Nephron (organoid): ENCODE data around the gene TXNIP.
A peak's percentile ranks its signal among the peaks of the same experiment; 100 is the strongest.

Source experiments
- H3K27ac Mint-ChIP-seq, 3 experiments: 2 replicates each; pipeline ENCODE4 v1.8.0; 2020; ENCODE audit warnings: mixed read lengths in 3 of 3, mild to moderate bottlenecking in 2 of 3, moderate library complexity in 1 of 3
- H3K27me3 Mint-ChIP-seq: 2 replicates; pipeline ENCODE4 v1.8.0; 2021; ENCODE audit warnings: low read depth, mild to moderate bottlenecking, moderate library complexity, mixed read lengths
- H3K36me3 Mint-ChIP-seq: 2 replicates; pipeline ENCODE4 v1.8.0; 2020; ENCODE audit warnings: low read depth, mixed read lengths
- H3K4me1 Mint-ChIP-seq: 2 replicates; pipeline ENCODE4 v1.8.0; 2020; ENCODE audit warnings: mixed read lengths
- H3K4me3 Mint-ChIP-seq, 3 experiments: 2 replicates each; pipeline ENCODE4 v1.8.0; 2020; ENCODE audit warnings: mild to moderate bottlenecking in 3 of 3, mixed read lengths in 3 of 3, moderate library complexity in 2 of 3
- H3K9me3 Mint-ChIP-seq: 2 replicates; pipeline ENCODE4 v1.8.0; 2020; ENCODE audit warnings: mixed read lengths
- TF ChIP-seq, protein P1 (sequence below), 3 experiments: fragments of 200-600 bp; sonication (generic); IDR thresholded peaks; one replicate each; pipeline ENCODE4 v1.5.0; 2021; ENCODE audit warnings: antibody characterized with exemption in 3 of 3; ENCODE audit not compliant: unreplicated experiment in 3 of 3

Gene TXNIP

DNA sequence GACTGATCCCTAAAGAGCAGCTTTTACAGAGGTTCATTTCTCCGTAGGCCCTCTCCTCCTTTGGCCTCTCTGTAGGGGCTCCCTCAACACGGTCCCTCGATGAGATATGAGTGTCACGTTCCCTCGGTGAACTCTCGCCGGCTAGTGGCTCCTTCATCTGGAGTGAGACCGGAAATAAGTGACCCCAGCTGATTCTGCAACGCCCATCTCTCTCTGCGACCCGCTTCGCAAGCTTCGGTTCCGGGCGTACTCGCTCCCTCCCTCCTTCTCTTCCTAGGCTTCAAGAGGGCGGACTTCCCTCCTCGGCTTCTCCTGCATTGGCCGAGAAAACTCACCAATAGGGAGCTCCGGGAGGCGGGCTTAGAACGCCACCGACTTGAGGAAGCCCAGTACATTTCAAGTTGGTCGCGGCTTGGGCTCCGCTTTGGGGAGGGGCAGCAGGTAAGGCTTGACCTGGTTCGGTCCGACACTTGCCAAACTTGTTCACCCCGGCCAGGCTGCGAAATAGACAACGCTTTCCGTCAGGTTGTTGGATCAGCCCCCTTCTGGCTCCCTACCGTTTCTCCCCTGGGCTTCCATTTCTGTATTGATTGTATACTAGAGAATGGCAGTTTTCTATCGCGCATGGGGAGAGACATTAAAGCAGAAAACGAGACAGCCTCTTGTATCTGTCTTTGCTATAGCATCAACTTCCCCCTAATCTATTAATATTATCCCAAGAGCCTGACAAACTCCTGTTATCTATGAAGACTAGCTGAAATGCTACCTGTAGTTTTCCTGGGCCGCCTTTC lies 31.9 kb downstream of the TXNIP start, which contains the start of the genes ANKRD34A and POLR3GL:
TSS of gene ANKRD34A (minus strand) at position 248 of the 791 bp plus-strand sequence. CDS start 2,816 bp downstream, outside the sequence.
TSS of gene POLR3GL (plus strand) at position 363 of the 791 bp plus-strand sequence. CDS start 10,176 bp downstream, outside the sequence.
- H3K4me3 Mint-ChIP-seq = peak within 1 kb of the TSS; percentile 86 to 92 (median 91)
- H3K4me1 Mint-ChIP-seq = peaks cover 37% of the 10 kb centered on the region
- TF ChIP-seq, protein P1, sequence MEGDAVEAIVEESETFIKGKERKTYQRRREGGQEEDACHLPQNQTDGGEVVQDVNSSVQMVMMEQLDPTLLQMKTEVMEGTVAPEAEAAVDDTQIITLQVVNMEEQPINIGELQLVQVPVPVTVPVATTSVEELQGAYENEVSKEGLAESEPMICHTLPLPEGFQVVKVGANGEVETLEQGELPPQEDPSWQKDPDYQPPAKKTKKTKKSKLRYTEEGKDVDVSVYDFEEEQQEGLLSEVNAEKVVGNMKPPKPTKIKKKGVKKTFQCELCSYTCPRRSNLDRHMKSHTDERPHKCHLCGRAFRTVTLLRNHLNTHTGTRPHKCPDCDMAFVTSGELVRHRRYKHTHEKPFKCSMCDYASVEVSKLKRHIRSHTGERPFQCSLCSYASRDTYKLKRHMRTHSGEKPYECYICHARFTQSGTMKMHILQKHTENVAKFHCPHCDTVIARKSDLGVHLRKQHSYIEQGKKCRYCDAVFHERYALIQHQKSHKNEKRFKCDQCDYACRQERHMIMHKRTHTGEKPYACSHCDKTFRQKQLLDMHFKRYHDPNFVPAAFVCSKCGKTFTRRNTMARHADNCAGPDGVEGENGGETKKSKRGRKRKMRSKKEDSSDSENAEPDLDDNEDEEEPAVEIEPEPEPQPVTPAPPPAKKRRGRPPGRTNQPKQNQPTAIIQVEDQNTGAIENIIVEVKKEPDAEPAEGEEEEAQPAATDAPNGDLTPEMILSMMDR (IDR thresholded peaks at IDR 0.05; ENCODE audit: unreplicated experiment in 3 of 3) = no peak
- peaks cover 22% of the 10 kb centered on the region for H3K27me3 Mint-ChIP-seq
- H3K27ac Mint-ChIP-seq = peak within 1 kb of the TSS; percentile 93 to 98 (median 98)
- peaks cover 5% of the 10 kb centered on the region for H3K9me3 Mint-ChIP-seq
- peaks cover 9% of the 10 kb centered on the region for H3K36me3 Mint-ChIP-seq

DNA sequence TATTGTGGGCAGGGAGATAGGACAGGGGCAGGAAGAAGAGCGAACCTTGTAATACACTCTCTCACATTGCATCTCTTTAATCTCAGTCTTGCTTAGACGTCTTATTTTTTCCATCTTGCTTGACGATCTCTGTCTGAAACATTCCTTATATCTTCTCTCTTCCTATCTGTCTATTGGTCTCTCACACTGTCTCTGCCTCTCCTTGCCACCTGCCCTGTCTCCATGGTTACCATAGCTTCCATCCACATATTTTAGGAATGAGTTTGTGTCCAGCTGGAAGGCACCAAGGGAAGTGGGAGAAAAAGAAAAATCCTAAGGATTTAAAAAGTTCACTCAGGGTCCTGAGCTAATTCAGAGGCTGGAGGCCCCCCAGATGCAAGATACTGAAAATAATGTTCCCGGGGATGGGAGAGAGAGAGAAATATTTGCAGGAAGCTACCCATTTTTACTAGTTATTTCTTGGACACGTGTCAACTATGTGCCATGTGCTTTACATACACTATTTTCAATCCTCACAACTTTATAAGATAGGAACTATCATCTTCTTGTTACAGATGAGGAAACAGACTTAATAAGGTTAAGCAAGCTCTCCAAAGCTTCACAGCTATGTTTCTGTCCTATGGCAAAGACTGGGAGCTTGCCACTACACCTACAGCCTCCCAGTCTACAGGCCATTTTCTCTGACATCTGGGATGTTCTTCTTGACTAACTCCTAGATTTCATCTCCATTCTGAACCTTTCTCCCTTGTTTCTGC lies 32.9 kb downstream of the TXNIP start:
- Mint-ChIP-seq H3K4me3 (peak overlapping the region; percentile 86 to 92 (median 91)), H3K9me3 (peaks cover 3% of the 10 kb centered on the region), H3K4me1 (peaks cover 38% of the 10 kb centered on the region), H3K36me3 (peaks cover 9% of the 10 kb centered on the region), H3K27ac (peak overlapping the region; percentile 93 to 98 (median 98)), H3K27me3 (peaks cover 25% of the 10 kb centered on the region)
- TF ChIP-seq, protein P1 (IDR thresholded peaks at IDR 0.05; ENCODE audit: unreplicated experiment in 3 of 3) = no peak

DNA sequence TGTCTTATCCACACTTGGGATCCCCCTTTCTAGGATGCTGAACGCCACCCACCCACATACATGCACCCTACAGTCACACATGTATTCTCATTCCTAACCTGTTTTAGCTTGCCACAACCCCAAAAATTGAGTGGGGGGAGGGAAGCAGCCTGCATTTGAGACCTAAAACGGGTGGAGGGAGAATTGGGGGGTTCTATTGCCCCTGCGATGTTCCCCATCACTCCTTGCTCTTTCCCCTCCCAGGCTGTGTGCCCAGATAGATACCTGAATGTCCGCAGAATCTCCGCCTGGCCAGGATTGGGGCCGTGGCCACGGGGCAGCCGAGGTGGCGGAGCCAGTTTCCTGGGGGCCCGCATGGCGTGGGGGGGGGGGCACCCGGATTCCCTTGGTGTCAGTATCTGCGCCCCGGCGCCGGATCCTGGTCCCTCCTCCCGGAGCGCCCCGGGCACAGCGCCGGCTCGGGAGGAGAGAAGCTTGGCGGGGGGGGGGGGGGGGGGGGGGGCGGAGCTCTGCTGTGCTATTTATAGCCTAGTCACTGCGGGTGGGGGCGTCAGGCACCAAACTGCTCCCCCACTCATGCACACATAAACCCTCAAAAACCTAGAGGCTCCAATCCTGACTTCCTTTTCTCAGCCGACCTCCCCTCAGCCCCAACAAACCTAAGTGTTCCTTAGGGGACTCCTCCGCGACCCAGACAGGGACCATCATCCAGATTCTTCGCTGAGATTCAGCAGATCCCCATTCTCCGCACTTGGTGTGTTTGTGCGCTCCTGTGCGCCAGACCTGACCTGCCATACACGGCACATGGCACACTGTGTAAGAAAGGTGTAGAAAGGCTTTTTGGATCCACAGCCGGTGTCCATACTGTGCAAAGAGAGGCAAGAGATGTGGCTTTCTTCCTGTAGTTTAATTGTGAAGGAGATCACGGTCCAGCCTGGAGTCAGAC lies 33.9 kb downstream of the TXNIP start:
- peaks cover 30% of the 10 kb centered on the region for H3K27me3 Mint-ChIP-seq
- H3K4me1 Mint-ChIP-seq = peaks cover 45% of the 10 kb centered on the region
- peak overlapping the region; percentile 21 to 93 (median 87) for H3K27ac Mint-ChIP-seq
- H3K9me3 Mint-ChIP-seq = no peaks in the 10 kb centered on the region
- peak overlapping the region; percentile 97 to 98 (median 98) for H3K4me3 Mint-ChIP-seq
- H3K36me3 Mint-ChIP-seq = peaks cover 2% of the 10 kb centered on the region
- TF ChIP-seq, protein P1 (IDR thresholded peaks at IDR 0.05; ENCODE audit: unreplicated experiment in 3 of 3) = no peak

DNA sequence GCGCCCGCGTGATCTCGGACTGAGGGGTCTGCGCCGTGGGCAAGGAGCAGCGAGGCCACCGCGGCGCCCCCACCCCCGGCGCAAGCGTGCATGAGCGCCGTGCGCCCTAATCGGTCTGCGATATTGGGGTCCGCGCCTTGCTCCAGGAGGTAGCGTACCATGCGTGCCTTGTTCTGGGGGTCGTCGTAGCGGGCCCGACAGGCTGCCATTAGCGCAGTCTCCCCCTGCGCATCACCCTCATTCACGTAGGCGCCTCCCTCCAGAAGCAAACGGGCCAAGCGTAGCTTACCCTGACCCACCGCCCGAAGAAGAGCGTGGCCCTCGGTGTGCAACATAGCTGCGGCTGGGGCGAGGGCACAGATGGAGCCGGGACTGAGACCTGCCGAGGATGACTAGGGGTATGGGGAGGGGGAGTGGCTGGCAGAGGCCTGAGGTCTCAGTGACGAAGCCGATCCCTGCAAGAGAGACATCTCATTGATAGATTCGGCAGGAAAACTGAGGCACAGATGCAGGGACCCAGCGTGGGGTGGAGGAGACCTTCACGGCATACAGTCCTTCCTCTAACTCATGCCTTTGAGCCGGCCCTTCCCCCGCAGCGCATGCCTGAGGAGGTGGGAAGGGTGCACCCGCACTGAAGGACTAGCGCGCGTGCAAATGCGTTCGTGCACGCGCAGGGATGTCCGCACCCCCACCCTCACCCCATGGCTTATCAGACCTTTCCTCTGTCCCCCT lies 34.8 kb downstream of the TXNIP start:
- Mint-ChIP-seq H3K4me3 (peak overlapping the region; percentile 97 to 98 (median 98)), H3K27me3 (peaks cover 30% of the 10 kb centered on the region), H3K36me3 (no peaks in the 10 kb centered on the region), H3K4me1 (peaks cover 45% of the 10 kb centered on the region), H3K9me3 (no peaks in the 10 kb centered on the region), H3K27ac (peak overlapping the region; percentile 15 to 84 (median 71))
- TF ChIP-seq, protein P1 (IDR thresholded peaks at IDR 0.05; ENCODE audit: unreplicated experiment in 3 of 3) = no peak

DNA sequence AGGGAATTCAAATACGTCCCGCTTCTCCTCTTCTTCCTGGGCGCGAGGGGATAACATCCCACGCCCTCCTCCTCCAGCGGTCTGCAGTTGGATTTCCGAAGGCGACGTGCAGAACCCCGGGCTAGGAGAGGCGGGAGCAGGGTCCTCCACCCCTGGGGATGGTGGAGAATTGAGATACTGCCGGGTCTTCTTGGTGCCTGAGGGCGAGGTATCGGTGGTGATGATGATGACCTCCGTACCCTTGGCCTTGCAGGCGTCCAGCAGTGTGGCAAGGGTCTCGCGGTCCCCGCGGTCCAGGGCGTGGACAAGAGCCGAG lies 35.3 kb downstream of the TXNIP start:
- H3K4me3 Mint-ChIP-seq = peak overlapping the region; percentile 97 to 98 (median 98)
- no peaks in the 10 kb centered on the region for H3K36me3 Mint-ChIP-seq
- TF ChIP-seq, protein P1 (IDR thresholded peaks at IDR 0.05; ENCODE audit: unreplicated experiment in 3 of 3) = no peak
- peak overlapping the region; percentile 84 to 94 (median 89) for H3K27ac Mint-ChIP-seq
- peaks cover 46% of the 10 kb centered on the region for H3K4me1 Mint-ChIP-seq
- H3K27me3 Mint-ChIP-seq = peaks cover 30% of the 10 kb centered on the region
- no peaks in the 10 kb centered on the region for H3K9me3 Mint-ChIP-seq
